Astrocyte (in vitro differentiated cells and primary cell): Measurements from ENCODE around the gene PHC3.

Experiments
- CTCF ChIP-seq: IDR thresholded peaks from 2 replicates; pipeline ENCODE4 v1.5.1; 2011; ENCODE audit warnings: low read depth, mild to moderate bottlenecking, inconsistent platforms, low read length, moderate library complexity; ENCODE audit not compliant: insufficient read depth
- EZH2 ChIP-seq: IDR thresholded peaks from 2 replicates; pipeline ENCODE4 v1.6.1; 2012; ENCODE audit warnings: mild to moderate bottlenecking, low read length, inconsistent platforms; ENCODE audit not compliant: insufficient read depth

- TF ChIP-seq CTCF (no peak), EZH2 (no peak)
Observed at GRCh38 chr3:170044271-170044670, 137.3 kb downstream of the PHC3 start.
